HG03439 (cell line): ENCODE data around the gene RREB1.

Source experiments
- ATAC-seq: cut with Tn5 transposase; IDR thresholded peaks from one replicate; pipeline ENCODE4 v1.9.1; 2021; ENCODE audit warnings: mild to moderate bottlenecking, moderate library complexity; ENCODE audit not compliant: unreplicated experiment

RREB1 gene

DNA sequence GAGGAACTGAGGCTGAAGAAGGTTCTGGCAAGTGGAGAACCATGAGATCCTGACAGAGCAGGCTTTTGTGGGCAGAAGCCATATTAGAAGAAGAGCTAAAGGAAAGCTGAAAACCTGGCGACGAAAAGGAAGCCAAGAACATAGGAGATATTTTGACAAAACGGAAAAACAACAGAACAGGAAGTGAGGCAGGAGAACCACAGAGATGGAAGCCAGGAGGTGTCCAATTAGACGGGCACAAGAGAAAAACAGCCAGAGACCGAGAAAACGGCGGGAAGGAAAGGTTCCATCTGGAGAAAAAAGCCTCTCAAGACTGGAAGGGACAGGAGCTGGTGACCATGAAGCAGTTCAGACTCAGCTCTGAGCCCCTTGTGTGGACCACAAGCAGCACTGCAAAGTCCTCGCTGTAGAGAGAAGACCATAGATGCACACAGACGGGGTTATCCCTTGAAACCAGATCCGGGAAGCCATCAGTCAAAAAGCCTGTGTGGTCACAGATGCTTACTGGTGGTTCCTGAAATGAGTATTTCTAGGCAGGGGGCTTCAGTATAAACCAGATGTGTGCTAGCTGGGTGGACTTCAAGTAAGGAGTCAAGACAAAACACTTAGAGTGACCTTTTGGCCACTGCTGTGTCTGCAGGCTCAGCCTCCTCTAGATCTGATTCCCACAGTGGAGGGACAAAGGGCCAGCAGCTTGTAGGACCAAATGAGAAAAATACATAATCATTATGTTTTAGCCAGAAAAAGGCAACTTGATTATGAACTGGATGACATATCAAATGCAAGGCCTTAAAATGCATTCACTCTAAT is 174.5 kb downstream of the RREB1 start:
- no peak for ATAC-seq

DNA sequence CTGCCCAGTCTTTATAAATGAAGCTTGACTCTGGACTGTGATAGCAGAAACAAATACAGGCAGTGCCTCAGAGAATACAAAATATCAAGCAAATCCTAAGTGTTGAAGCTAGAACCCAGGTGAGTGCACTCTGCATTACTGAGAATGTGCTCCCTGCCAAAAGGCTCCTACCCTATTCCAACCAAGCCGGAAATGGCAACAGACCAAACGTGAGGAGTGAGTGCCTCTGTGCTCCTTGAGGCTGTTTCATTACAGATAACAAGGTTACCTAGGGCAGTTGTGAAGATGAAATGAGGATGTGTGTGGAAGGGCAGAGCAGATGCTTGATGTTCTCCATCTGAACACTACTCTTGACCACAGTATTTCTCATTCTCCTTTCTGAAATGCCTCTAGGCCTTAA is 175.9 kb downstream of the RREB1 start:
- no peak for ATAC-seq

DNA sequence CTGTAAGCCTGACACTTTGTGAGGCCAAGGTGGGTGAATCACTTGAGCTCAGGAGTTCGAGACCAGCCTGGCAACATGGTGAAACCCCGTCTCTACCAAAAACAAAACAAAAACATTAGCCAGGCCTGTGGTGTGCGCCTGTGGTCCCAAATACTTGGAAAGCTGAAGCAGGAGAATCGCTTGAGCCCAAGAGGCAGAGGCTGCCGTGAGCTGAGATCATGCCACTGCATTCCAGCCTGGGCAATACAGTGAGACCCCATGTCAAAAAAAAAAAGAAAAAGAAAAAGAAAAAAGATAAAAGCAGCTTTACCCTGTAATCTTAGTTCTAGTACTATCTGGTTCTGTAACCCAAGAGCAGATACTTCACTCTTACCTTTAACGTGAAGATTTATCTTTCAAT is 177.7 kb downstream of the RREB1 start:
- ATAC-seq, result no peak

DNA sequence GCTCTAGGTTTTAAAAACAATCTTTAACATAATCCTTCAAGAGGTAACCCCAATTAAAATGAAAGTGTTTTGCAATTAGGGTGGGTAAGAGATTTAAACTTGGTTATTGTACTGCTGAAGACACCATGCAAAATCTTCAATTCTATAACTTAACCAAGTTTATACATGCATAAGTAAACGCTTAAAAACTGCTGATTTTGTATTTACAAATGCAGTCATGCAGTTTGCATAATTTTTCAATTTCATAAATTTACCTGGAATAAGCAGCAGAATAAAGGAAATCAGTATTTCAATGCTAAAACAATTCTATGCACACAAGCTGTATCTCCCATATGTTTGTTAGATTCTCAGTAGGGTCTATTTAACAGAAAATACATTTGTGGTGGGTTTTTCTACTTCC is 182.3 kb downstream of the RREB1 start:
- no peak for ATAC-seq

DNA sequence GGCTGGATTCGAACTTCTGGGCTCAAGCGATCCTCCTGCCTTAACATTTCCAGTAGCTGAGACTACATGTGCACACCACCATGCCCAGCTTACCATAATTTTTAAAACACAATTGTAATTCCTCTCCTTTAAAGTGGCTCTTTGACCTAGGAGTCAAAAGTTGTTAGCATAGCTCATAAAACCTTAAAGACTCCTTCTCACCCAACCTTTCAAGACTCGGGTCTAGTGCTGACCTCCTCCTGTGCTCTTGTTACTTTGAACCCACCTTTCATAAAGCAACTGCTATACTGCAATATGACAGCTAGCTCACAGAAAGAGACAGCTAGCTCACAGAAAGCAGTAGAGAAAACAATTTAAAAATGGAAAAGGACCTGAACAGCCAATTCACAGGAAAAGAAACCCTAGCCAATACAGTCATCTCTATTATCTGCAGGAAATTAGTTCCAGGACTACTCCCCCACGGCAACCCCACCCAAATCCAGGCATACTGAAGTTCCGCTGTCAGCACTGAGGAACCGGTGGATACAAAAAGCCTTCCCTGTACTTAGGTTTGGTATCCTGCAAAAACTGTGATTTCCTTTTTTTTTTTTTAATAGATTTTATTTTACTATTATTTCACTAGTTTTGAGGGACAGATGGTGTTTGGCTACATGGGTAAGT is 185.0 kb downstream of the RREB1 start:
- no peak for ATAC-seq

DNA sequence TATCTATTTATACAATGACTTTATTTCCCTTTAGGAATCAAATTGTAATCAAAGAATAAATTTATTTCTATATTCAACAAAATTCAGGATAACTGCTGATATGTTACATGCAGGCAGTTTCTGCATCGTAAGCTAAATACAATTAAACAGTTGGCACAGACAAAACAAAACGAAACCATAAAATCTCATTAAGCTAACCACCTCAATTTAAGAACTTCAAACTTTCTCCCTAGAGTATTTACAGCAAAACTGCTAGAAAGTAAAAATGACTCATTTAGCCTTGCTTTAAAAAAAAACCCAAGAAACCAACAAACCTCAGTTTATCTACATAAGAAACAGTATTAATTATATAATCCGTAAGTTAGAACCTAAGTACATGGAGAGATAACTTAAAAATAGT is 188.2 kb downstream of the RREB1 start:
- no peak for ATAC-seq

DNA sequence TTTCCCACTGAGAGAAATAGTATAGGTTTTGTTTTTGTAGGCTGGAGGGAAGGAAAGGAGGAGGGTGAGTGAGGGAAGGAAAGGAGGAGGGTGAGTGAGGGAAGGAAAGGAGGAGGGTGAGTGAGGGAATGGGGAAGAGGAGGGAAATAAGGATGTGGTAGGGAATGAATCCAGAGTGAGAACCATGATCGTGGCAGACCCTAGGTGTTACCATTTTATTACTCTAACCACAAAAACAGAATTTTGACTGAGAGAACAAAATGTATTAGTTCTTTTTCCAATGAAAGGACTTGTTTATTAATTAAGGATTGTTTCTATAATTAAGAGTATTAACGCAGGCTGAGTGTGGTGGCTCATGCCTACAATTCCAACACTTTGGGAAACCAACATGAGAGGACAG is 188.8 kb downstream of the RREB1 start:
- no peak for ATAC-seq

DNA sequence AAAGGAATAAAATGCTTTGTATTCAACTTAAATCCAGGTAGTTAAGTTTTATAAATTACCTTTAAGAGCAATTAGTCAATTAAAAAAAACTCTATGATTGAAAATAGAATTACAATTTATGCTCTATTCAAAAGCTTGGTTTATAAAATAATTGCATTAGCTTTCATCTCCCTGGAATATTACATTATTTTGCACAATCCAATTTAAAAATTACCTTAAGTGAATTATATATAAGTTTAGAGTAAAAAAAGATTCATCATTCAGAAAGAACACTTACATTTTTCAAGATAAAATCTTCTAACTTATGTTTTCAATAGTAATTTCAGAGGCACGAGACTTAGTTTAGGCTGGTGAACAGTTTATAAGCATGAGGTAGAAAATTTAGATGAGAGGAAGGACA is 190.4 kb downstream of the RREB1 start:
- ATAC-seq, result no peak

DNA sequence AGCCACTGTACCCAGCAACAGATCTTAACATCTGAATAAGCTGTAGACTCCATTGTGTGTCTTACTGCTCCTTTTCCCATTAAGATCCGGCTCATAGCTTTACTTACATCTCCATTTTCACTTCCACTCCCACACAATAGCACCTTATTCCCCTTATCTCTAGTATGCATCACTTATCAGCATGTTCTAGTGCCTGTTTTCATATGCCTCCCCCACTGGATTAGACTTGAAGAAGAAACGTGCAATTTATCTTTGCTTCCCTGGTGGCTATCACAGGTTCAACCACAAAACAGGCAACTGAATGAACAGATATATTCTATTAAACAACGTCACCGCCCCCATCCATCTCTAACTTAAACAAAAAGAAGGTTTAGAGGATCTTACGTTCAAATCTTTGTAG is 193.2 kb downstream of the RREB1 start:
- ATAC-seq, result no peak
